HG03354 (cell line): ENCODE results near the gene RACGAP1.

Experiments used
- ATAC-seq: cut with Tn5 transposase; IDR thresholded peaks from one replicate; pipeline ENCODE4 v1.9.1; 2021; ENCODE audit warnings: mild to moderate bottlenecking; ENCODE audit not compliant: unreplicated experiment, poor library complexity, severe bottlenecking

Gene RACGAP1

GRCh38 chr12:49961993-49962764 is 63.1 kb downstream of the RACGAP1 start:
- no peak for ATAC-seq

GRCh38 chr12:49961111-49961922 is 64.0 kb downstream of the RACGAP1 start, which contains the start of gene AQP5:
Gene AQP5 (plus strand): TSS chr12:49961872. CDS start chr12:49962018, 146 bp downstream.
- ATAC-seq = no peak

GRCh38 chr12:49960474-49961110 is 64.7 kb downstream of the RACGAP1 start:
- no peak for ATAC-seq

GRCh38 chr12:49959685-49960473 is 65.4 kb downstream of the RACGAP1 start:
- no peak for ATAC-seq

GRCh38 chr12:49957570-49957967 is 67.7 kb downstream of the RACGAP1 start:
- no peak for ATAC-seq

GRCh38 chr12:49956663-49957569 is 68.4 kb downstream of the RACGAP1 start:
- ATAC-seq = no peak

- ATAC-seq = no peak
These were observed 69.2 kb downstream of the RACGAP1 start for GRCh38 chr12:49955899-49956662.

- no peak for ATAC-seq
These were observed 70.1 kb downstream of the RACGAP1 start for GRCh38 chr12:49954863-49955830.

- ATAC-seq = no peak
These were observed 71.1 kb downstream of the RACGAP1 start for GRCh38 chr12:49953961-49954846.

GRCh38 chr12:49953151-49953550 is 72.1 kb downstream of the RACGAP1 start:
- no peak for ATAC-seq

GRCh38 chr12:49952391-49953055 is 72.8 kb downstream of the RACGAP1 start:
- no peak for ATAC-seq

GRCh38 chr12:49951411-49952240 is 73.7 kb downstream of the RACGAP1 start:
- ATAC-seq = no peak

- no peak for ATAC-seq
These were observed 74.7 kb downstream of the RACGAP1 start, which contains the start of gene AQP2 for GRCh38 chr12:49950273-49951251. Gene AQP2 (plus strand): TSS chr12:49950737. CDS start chr12:49950831, 94 bp downstream.
